Head of caudate nucleus (tissue), 42 donors: Measurements from ENCODE around the gene IL17B.

ENCODE experiments used
- DNase-seq, 42 donors: peaks; one replicate each; pipeline versions ENCODE4 v3.0.0 to v3.0.0-alpha.2; 2020 to 2021; ENCODE audit warnings: mixed read lengths in 7 of 42
- intact Hi-C: fragments of 100-400 bp; cut with DNase I; formaldehyde crosslinking; loops from one replicate; pipeline ENCODE4 v1.15.0; 2022

The IL17B gene, protein sequence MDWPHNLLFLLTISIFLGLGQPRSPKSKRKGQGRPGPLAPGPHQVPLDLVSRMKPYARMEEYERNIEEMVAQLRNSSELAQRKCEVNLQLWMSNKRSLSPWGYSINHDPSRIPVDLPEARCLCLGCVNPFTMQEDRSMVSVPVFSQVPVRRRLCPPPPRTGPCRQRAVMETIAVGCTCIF

DNA sequence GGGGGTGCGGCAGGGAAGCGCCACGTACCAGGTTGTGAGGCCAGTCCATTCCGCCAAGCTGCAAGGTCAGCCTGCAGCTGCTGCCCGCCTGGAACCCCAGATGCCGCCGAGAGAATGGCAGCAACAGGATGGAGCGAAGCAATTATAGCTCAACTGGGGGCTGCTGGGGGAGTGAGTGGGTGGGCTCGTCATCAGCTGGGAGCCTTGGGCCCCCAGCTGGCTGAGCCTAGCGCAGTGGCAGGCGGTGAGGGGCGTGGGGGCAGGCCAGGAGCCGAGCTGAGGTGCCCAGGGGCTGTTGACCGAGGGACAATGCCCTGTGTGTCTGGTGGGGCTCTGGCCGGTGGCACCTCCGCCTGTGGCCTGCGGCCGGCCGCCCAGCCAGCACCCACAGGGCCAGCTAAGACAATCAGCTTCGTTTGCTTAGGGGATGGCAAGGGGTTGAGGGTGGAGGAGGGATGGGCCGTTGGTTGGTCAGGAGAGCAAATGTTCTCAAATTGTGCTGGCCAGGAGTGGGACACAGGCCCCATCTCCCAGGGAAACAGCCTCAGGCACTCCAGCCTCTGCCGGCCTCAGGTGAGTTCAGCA is at the start of gene IL17B:
IL17B (minus strand) TSS at position 116 of the 585 bp plus-strand sequence; CDS start at position 49, 67 bp downstream.
- intact Hi-C loops: loop anchor here (10.0 kb wide), 1 partner anchor 64 kb away; no protein-coding TSS in a partner anchor
- DNase-seq: no peak

DNA sequence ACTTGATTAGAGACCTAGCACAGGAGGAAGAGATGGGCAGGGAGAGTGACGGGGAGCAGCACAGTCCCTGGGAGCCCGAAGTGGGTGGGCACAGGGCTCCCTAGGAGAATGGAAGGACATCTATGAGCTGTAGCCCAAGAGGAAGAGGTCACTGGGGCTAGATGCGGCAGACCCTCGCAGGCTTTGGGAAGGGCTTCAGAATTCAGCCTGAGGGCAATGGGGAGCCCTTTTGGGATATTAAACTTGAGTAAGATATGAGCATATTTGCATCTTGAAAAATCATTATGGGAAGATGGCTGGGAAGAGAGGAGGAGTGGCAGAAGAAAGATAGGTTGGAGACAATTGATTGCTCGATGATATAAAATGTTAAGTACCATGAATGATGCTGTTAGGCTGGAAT is 48.9 kb upstream of the IL17B start:
- intact Hi-C loops: no loop called here
- DNase-seq: no peak

DNA sequence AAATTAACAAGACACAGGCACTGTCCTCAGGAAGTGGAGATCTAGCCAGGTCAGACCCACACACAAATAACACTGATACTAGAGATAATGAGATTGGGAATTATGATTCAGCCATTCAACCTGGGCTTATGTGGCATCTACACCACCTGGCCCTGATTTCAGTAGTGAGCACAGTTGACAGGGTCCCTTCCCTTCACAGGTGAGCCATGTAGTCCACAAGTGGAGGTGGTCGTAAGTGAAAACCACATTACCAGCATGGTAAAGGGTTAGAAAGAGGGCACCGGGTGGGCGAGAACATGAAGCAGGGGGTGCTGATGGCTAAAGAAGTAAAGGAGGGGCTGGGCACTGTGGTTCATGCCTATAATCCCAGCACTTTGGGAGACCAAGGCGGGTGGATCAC is 48.3 kb upstream of the IL17B start:
- intact Hi-C loops: no loop called here
- DNase-seq: no peak

DNA sequence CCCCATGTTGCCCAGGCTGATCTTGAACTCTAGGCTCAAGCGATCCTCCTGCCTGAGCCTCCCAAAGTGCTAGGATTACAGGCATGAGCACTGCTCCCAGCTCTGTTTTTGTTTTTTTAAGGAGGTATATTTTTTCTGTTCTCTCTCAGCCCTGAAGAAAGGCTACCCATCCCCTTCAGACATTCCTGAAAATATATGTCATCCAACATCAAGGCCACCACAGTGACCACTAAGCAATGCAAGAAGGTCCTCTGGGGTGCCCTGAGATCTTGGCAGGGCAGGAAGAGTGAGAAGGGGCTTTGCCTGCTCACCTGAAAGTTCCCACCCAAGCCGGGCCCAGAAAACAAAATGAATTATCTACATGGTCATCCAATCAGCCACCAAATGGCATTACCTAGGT is 47.8 kb upstream of the IL17B start:
- intact Hi-C loops: no loop called here
- no peak for DNase-seq

DNA sequence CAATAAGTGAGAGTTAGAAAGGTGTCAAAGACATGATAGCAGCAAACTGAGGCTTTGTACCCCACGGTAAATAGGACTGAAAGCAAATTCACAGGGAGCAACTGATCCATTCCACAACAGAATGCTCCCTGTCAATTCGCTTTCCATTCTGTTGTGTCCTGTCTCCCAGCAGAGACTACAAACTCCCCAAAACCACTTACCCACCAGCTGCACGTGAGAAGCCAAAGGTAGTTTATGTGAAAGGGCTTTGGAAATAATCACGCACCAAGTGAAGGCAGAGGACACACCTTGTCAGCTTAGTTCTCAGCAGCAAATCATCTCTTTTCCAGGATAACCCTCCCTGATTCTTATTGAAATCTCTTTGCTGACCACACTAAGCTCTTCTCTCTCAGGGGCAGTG is 46.6 kb upstream of the IL17B start:
- DNase-seq: no peak
- intact Hi-C loops: no loop called here

DNA sequence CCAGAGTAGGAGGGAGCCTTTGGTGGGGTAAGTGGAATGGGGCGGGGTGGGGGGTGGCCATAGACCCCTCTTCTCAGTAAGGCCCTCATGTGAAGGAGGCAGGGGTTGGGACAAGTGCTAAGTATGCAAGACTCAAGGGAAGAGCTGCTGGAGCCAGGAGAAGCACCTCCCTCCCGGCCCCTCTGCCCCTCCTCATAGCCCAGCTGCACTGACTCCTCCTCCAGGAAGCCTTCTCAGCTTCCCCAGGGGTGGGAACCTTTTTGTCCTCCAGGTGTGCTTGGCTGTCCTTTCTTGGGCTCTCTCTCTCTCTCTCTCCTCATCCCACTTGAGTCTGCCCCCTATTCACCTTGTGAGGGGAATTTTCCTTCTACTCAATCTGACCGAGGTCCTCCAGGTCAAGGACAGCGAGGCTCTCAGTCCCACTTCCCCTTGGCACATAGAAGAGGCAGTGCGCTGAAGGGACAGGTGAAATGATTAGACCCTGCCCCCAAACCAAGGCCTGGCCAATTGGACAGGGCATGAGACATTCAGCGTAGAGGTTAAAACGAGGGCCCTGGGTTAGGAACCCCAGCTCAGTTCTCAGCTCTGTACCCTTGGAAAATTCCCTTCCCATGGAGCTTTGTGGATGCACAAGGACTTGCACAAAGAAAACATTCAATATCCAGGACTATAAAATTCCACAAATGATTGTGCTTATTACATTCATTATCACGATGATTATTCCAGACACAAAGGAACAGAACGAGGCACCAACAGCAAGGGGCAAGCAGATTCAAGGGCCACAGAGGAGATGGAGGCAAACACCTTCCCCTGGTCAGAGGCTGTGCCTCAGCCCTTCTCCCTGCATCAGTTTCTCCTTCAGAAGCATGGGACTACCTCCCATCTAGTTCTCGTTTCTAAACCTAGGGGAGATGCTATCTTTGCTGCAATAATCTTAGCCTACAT is 45.6 kb upstream of the IL17B start:
- DNase-seq: no peak

DNA sequence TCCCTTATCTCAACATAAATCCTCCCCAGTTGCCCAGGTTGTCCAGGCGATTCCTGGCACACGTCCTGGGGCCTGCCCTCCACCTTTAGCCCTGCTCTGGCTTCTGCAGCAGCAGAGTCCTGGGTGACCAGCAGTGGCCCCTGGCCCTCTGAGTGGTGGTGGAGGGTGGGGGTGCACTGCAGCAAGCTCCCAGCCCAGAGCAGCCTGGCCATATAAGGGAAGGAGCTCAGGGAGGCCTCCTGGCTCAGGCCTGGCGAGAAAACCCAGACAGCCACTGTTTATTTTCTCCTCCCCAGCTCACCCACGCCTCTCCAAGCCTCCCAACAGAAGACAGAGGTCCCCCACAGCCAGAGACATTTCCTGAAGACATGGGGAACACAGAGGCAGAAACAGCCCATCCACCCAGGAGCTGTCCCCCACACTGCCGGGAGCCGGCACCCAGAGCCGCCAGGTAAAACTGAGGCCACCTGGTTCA is 44.7 kb upstream of the IL17B start:
- intact Hi-C loops: no loop called here
- no peak for DNase-seq

More for the DNA sequence above, 45.6 kb upstream of the IL17B start:
- intact Hi-C loops: no loop called here

DNA sequence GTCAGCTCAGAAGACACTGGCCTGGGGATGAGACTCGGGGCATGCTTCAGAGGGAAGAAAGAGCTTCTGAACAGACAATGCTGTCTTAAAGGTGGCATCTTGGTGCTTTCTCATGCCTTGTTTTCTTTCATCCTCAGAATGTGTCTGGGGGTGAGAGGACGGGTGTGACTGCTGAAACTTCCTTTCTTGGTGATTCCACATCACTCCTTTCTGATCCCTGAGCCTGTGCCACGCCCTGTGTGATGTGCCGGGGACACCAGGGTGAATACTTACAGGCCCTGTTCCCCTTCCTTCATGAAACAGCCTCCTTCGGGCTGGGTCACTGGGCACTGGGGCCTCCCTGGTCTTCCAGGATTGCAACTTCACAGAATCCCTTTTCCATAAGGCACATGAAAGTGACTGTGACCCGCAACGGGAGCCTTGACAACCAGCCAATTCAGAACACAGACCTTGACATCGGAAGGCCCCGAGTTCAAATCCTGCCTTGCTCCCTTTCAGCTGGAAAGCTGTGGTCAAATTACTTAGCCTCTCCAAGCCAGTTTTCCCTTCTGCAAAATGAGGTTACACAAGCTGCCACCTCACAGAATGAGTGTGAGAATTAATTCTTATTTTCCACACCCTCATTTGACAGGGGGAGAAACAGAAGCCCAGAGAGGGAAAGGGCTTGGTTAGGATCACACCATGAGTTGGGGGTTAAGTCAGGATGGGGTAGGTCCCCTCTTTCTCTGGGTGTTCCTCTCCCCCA is 44.1 kb upstream of the IL17B start:
- no peak for DNase-seq
- intact Hi-C loops: no loop called here

DNA sequence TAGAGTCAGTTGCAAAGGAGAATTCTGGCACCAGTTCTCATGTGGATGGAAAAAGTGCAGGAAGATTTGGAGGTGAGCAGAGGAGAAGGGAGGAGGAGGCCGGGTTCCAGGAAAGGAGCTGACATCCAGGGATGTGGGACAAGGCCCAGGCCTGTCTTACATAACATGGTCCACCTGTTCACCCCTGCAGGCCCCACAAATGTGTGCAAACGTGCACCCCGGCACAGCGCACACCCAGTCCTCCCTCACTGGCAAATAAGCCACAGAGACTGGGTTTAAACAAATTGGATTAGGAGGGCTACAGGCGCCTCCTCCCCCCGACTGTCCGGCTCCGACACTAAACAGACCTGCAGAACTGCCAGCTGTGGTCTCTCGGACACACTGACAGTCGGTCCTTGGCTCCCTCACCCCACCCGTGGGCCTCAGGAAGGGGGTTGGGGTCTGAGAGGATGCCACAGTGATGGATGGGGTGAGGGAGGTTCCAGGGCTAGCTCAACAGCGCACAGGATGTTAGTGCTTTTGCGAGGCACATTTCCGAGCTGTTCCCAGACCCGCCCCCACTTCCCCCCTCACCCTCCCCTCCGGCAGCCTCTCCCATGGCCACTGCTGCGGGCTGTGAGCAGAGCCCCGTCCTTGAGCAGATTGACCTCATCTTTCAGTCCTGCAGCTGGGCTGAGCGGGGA is 43.4 kb upstream of the IL17B start:
- intact Hi-C loops: no loop called here
- DNase-seq: peak in 3 of 42 donors; percentile 12 to 42 (median 14)

DNA sequence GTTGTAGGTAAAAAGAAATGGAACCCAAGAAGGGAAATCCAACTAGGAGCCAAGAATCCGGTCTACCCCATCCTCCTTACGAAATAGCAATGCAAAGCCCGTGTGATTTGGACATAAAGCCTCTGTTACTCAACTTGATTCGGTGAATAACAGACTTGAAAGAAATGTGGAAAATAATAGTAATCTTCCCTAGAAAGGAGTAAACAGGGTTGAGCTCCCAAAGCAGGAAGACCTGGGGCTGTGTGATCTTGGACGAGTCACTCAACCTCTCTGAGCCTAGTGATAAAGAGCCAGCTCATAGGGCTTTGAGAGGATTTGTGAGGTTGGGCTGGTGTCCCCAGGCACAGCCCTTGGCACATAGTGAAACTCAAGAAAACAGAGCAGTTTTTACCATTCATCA is 42.7 kb upstream of the IL17B start:
- DNase-seq: no peak
- intact Hi-C loops: no loop called here

DNA sequence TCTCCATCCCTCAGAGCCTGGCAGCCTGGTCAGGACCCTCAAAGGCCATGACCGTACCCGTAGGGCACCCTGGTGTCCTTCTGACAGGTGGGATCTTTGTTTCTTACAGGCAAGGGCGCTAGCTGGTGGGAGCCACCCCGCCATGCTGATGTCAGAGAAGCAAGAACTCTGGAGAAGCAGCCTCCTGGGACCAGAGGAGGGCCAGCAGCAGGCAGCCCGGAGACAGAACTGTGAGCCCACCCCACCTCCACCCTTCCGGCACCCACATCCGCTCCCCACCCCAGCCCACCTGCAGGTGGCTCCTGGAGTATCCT is 42.2 kb upstream of the IL17B start:
- intact Hi-C loops: no loop called here
- DNase-seq: no peak

DNA sequence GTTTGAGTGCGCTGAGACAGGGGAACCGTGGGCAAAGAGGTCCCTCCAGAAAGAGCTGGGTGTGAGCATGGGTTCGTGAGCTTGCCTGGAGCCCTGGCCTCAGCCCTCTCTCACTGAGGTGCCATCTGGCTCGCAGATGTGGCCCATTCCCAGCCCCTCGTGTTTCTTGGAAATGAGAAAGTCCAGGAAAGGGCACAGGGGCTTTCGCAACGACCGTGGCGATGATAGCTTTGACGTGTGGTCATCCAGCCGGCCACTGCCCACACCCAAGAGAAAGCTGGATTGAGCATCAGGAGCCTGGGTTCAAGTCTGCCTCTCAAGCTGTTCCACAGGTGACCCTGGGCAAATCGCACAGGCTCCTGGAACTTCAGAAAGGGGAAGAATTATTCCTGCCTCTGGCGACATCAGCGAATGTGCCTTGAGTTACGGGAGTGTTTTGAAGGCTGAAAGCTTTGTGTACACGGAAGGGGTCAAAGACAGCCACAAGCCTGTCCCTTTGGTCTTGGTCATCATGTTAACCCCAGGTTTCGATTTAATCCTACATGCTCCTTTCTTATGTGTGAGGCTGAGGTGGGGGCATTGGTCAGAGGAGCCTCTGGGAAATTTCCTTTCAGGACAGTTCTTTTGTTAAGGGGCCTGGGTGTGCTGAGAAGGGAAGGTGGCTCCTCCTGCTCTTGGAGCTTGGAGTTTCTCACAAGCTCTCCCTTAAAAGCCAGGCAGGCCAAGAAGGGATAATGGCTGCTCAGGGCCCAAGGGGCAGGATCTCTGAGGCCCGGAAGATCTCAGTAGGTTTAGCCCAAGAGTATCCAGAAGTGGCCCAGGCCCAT is 41.7 kb upstream of the IL17B start:
- intact Hi-C loops: no loop called here
- no peak for DNase-seq

DNA sequence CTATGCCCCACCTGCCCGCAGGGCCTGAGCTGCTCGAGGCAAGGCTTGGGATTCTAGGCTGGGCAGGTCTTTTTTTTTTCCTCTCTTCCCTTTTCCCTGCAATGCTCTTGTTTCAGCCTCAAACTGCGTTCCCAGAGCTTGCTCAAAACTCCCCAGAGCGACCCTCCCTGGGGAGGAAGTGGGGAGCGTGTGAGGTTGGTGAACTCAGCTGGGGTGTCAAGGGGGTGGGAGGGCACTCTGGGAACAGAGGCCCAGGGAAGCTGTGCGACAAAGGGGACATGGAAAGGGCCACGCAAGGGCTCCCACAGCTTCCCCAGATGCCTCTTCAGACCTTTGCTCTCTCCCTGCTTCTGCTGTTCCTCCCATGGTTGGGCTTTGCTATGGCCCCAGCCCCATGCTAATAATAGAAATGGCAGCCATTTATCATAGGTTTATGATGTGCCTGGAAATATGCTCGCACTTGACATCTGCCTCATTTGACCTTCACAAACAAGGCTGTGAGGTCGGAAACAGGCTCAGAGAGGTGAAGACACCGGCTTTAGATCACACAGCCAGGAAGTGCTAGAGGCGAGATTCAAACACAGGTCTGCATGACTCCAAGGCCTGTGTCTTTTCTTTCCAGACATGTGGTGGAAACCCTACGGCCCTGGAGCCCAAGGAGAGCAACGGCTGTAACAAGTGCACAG is 40.9 kb upstream of the IL17B start:
- no peak for DNase-seq
- intact Hi-C loops: no loop called here

DNA sequence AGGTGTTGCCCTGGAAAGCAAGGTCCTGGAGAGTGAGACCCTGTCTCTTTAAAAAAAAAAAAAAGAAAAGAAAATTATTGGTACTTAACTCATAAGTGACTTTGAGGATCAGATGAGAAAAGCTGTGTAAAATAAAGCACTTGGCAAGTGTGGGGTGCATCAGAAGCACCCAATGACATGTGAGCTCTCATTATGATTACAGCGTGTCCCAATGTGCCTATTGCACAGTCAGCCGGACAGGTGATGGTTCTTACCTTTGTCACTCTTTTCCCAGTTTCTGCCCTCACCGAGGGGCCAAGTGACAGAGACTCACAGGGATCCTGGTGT is 40.4 kb upstream of the IL17B start:
- intact Hi-C loops: no loop called here
- DNase-seq: no peak

DNA sequence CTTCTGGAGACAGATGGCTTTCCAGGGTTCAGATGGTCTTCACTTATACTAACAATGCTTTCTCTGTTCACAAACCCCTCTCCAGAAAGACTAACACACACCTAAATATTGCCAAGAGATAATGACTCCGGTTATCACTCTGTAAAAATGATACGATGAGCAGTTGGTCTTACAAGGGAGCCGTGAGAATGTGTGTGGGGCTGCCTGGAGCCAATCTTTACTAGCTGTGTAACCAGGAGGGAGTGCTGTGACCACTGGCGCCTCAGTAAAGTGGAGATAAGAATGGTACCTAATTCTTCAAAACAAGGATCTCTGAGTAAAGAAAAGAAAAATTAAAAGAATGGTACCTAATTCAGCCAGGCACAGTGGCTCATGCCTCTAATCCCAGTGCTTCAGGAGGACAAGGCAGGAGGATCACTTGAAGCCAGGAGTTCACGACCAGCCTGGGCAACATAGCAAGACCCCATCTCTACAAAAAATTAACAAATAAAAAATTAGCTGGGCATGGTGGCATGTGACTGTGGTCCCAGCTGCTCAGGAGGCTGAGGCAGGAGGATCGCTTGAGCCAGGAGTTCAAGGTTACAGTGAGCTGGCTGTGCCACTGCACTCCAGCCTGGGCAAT is 39.9 kb upstream of the IL17B start:
- intact Hi-C loops: no loop called here
- no peak for DNase-seq

DNA sequence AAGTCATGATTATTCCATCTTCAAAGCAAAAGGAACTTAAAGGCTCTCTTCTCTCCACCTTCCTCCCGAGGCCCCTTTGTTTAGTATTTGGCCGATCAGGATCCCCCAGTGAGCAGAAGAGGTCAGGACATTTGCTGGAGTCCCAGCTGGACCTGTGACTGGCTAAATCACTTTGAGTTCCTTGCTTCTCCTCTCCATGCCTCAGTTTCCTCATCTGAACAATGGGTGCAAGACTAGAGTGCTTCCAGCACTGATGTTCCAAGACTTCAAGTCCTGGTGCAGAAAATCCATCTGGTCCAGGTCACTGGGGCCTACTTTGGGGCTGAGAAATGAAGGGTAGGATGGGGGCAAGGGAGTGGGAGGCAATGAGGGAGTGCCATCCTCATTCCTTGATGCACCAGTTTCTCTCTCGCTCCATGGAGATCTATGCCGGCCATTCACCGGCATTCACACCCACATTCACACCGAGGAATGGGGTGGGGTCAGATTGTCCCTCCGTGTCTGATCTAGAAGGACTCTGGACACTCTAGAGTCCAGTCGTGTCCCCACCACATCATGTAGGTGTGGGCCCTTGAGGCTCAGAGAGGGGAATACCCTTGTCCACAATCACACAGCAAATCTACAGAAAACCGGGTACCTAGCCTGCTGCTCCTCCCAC is 38.7 kb upstream of the IL17B start:
- intact Hi-C loops: no loop called here
- DNase-seq: no peak
